Hematopoietic multipotent progenitor cell (in vitro differentiated cells): Measurements from ENCODE around the gene HPCA. TPM values are rescaled to one million over a fixed set of nuclear protein-coding genes. Genes with fewer than 3 reads are reported as not detected.
"Not testable (repeated sequence)": the region's sequence is repeated elsewhere in the genome, so short reads cannot be mapped to it uniquely, and the experiment has no call there.

Experiments used
- DNase-seq, 3 donors: peaks; one replicate each; pipeline ENCODE4 v3.0.0-alpha.2; 2011 to 2015; ENCODE audit warnings: low read depth in 2 of 3, low spot score in 2 of 3
- total RNA-seq: library from RNA; depleted of rRNA; stranded (reverse); fragments of >200 nt; gene quantifications from one replicate; pipeline ENCODE4 v1.2.3, GENCODE V29; 2012

Gene HPCA
- total RNA-seq, 1 donor = not detected

DNA sequence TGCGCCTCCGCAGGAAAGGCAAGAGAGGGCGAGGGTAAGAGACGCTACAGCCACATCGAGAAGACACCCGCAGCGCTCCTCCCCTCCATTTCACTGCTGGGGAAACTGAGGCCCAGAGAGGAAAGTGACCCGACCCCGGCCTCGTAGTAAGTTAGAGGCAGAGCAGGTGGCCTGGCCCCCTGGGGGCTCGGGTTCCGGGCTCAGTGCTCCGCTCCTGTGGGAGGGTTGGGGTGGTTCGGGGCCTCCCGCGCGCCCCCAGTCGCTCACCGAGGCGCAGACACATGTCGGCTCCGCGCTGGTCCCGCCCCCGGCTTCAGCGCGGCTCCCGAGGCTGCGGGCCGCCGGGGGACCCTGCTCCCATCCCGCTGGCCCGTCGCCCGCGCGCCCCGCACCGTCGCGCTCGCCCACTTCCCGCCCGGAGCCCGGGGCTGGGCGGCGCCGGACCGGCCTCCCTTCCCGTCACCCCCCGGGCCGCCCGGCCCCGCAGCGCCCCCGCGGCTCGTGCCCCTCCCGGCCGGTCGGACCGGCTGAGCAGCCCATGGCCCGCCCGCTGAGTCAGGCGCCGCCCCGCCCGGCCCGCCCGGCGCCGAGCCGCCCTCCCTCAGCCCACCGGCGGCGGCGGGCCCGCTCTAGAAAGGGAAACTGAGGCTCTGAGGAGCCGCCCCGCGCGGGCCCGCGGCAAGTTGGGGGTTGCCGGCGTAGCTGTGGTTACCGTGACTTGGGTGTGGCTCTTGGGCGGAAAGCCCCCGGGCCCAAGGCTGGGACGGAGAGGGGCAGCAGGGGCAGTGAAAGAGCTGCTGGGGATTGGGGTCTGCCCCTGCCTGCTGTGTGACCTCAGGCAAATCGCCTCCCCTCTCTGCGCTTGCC lies 14.9 kb downstream of the HPCA start, which contains the start of gene TMEM54:
Gene TMEM54 (minus strand): TSS at position 434 of the 867 bp plus-strand sequence. CDS start 151 bp downstream, at position 283.
- DNase-seq = no peak

DNA sequence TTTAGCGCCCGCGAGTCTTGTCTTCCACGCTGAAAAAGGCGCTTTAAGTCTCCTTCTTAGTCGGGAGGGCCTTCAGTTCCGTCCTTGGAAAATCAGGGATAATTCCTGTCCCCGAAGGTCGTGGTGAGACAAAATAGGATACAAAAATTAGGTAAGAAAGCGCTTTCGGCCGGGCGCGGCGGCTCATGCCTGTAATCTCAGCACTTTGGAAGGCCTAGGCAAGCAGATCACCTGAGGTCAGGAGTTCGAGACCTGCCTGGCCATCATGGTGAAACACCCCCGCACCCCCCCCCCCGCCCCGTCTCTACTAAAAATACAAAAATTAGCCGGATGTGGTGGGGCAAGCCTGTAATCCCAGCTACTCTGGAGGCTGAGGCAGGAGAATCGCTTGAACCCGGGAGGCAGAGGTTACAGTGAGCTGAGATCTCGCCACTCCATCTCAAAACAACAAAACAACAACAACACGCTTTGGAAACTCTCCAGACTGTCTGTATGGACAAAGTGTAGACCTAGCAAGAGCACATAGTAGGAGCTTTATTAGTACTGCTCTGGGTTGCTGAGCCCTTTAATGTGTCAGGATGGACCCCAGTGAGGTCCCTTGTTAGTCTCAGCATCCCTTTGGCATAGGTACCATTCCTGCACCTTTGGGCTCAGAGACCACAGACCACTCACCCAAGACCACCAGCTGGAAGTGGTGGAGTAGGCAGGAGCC lies 15.7 kb downstream of the HPCA start:
- no peak for DNase-seq

GRCh38 chr1:32902535-32902920 lies 16.2 kb downstream of the HPCA start:
- no peak for DNase-seq

GRCh38 chr1:32903991-32904785 lies 17.9 kb downstream of the HPCA start:
- DNase-seq = no peak

DNA sequence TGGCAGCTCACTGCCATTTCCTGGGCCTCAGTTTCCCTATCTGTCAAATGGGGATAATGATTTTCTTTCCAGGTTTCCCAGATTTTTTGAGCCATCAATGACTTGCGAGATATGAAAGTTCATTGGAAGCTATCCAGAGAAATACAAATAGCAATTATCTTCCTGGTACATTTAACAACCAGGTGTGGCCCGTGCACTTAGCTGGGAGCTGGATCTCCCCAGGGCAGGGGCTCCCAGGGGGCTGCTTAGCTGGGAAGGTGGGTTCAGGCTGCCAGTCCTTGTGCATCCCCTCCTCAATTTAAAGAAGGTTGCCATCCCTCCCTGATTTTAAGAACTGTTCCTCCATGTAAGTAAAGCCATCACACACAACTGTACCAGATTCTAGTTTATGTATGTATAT lies 18.5 kb downstream of the HPCA start:
- no peak for DNase-seq

DNA sequence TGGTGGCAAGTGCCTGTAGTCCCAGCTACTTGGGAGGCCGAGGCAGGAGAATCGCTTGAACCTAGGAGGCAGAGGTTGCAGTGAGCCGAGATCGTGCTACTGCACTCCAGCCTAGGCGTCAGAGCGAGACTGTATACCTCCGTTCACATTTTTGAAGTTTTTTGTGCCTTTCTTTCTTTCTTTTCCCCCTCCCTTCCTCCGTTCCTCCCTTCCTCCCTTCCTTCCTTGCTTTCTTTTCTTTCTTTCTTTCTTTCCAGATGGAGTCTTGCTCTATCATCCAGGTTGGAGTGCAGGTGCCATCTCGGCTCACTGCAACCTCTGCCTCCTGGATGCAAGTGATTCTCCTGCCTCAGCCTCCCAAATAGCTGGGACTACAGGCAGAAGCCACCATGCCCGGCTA lies 19.3 kb downstream of the HPCA start:
- not testable (repeated sequence) for DNase-seq

DNA sequence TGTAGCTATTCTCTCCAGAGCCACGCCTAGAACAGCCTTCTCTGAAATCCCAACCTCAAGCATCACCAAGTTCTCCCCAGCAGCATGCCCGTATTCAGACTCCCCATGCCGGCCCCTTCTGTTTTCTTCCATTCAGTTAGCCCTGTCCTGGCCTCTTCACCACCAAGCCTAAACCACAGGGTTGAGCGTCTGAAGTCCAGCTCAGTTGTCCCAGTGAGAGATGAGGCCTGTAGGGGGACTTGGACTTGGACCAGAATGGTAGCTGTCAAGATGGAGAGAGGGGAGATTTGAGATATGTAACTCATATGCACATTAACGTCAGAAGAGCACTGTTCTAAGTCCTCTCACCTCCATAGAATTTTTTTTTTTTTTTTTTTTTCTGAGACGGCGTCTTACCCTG lies 20.4 kb downstream of the HPCA start:
- no peak for DNase-seq

DNA sequence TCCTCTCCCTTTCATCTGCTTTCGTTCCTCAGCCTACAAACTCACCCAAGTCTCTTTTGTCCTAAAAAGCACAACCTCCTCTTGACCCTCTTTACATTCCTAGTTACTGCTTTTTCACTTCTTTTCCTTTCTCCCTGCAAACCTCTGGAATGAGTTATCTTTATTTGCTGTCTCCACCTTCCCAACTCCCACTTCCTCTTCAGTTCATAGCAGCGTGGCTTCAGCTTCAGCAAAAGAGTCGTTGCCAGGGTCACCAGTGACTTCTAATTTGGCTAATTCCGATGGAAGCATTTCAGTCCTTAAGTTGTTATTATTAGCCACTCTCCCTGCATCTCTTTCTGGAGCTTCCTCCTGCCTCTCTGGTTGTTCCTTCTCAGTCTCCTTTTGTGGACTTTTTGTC lies 21.1 kb downstream of the HPCA start:
- DNase-seq = no peak

- no peak for DNase-seq
Measured at GRCh38 chr1:32910319-32910718, 24.0 kb downstream of the HPCA start.

GRCh38 chr1:32915766-32916706 lies 29.7 kb downstream of the HPCA start:
- DNase-seq = no peak

DNA sequence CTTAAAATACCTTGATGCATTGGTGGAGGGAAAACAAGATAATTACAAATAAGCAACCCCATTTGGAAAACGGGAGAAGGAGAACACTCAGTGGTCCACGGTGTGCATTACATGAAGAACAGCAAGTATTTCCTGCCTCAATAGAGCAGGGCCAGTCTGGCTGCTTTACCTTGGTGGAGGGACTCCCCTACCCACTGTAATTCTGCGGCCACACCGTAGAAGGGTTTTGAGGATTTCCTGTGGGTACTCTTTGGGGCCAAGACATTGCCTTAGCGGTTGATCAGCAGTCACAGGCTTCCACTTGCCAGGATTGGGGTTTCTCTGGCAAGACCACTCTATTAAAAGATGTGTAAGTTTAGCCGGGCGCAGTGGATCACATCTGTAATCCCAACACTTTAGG lies 31.2 kb downstream of the HPCA start:
- no peak for DNase-seq

- DNase-seq = no peak
Measured at GRCh38 chr1:32918179-32918578, 31.9 kb downstream of the HPCA start.

- peak in 1 of 3 donors; percentile 18 for DNase-seq
Measured at GRCh38 chr1:32919811-32920733, 33.8 kb downstream of the HPCA start.

DNA sequence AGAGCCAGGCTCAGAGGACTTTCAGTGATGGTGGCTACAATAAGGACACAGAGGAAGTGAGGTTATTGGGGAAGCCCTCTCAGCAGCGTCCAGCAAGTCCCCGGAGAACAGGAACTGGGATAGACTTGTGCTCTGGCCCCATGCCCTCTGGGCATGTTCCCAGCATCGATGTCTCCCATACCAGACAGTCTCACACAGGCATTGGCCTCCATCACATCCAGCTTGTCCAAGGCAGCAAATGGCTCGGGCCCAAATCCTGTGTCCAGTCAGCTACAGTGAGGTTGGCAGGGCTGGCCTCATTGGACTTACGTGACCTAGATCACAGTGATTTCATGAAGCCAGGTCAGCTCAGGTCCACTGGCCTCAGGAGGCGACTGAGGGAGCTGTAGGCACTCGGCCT lies 34.5 kb downstream of the HPCA start:
- DNase-seq = no peak

DNA sequence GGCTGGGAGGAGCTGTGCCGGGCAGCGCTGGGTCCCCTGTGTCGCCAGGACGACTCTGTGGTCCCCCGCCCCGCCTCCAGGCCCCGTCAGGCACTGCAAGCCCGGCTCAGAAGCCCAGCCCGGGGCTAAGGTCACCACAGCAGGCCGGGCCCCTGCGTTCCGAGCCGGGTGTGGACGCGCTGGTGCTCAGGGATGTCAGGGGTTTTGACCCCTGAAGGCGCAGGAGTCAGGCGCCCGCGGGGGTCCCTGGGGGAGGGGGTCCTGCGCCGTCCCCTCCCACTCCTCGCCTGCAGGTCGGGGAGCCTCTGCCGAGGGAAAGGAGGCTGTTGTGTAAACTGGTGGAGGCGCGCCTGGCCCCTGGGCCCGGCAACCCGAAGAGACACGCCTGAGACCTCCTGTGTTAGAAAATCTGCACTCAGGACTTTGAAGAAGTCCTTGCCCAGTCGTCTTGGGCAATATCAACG lies 38.6 kb downstream of the HPCA start:
- peak in 1 of 3 donors; percentile 12 for DNase-seq

DNA sequence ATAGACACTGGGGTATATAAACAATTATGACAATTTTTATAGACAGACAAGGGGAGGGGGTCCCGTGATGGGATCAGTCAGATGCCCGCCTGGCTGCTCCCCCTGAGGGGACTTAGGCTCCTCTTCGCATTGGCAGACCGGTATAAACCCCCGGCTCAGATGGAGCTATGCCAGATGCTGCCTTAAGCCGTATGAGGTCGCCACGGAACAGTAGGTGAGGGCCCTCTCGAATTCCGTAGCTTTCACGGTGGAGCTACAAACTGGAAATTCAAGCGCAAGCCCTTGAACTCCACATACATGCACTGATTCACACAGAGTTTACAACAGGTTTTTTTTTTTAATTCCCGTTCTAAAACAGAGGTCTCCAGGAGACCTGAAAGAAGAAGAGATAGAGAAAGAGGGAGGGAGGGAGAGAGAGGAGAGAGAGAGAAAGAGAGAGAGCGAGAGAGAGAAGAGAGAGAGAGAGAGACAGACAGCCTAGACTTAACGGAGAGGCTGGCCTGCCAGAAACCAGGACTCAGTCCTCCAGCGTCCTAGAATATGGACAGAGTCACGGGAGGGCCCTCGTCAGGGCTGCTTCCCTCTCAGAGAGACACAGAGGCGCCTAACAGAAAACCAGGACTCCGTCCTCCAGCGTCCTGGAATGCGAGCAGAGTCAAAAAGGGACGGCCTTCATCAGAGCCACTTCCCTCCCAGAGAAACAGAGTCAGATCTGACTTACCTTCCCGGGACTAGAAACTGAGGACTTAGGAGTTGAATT lies 39.3 kb downstream of the HPCA start:
- peak in 2 of 3 donors; percentile 46 to 64 for DNase-seq

GRCh38 chr1:32926562-32926961 lies 40.3 kb downstream of the HPCA start:
- no peak for DNase-seq

GRCh38 chr1:32927441-32927840 lies 41.1 kb downstream of the HPCA start:
- DNase-seq = no peak
